Stimulated activated CD4-positive, alpha-beta T cell treated with anti-CD3 and anti-CD28 coated beads, Interleukin-4, amount 100 ng/mL, for 24 hours (primary cell): ENCODE data around the gene COMMD10.

Source experiments
- DNase-seq: peaks from one replicate; pipeline ENCODE4 v3.0.0-alpha.2; 2020

The COMMD10 gene

DNA sequence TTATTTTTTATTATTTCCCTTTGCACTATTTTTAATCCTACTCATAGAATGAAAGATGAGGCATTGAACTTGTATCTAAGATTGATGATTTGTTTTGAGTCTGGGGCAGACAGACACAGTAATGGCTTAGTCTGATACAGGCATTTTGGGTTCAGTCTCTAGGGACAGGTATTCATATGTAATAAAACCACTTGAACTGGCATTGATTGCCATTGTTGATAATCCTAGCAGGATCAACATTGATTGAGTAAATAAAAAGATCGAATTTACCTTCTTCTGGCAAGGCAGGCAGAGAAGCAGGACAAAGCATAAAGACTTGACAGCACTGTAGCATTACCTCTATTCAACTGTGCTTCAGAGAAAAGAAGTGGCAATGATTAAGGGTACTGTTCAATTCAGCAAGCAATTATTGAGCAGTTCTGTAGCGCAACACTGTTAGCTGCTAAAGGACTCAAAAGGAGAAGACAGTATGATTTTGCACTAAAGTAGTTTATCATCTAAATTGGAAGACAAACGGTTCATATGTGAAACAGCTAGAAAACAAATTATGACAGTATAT is 144.4 kb downstream of the COMMD10 start:
- DNase-seq = no peak

DNA sequence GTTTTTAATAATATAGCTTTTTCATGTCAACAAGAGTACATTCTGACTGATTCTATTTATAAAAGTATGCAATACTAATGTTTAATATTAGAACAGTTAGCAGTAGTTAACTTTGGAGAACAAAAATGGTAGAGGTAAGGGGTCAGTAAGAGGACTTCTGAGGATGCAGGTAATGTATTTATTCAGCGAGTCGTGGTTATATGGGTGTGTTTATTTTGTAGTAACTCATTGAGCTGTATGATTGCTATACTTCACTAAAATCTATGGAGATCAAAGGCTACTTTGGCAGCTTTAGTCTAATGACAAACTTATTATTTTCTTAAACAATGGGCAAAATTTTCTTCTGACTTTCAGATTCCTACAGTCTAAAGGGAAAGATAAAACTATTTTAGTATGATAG is 146.5 kb downstream of the COMMD10 start:
- DNase-seq = no peak

DNA sequence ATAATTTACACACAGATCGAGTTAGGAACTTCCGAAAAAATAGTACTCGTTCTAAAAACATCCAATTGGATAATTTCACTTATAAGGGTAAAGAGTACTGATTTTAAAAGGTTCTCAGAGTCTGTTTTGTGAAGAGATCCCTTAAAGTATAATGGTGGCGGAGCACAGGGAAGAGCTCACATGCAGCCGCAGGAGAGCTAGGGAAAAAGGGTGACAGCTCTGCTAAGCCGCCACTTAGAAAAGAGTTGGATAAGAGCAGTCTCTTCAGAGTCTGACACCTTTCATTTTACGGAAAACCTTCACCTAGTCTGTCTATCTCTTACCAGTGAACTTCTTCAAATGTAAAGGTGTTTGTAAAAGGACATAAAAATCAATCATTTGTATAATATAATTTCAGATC is 149.9 kb downstream of the COMMD10 start:
- DNase-seq = no peak

DNA sequence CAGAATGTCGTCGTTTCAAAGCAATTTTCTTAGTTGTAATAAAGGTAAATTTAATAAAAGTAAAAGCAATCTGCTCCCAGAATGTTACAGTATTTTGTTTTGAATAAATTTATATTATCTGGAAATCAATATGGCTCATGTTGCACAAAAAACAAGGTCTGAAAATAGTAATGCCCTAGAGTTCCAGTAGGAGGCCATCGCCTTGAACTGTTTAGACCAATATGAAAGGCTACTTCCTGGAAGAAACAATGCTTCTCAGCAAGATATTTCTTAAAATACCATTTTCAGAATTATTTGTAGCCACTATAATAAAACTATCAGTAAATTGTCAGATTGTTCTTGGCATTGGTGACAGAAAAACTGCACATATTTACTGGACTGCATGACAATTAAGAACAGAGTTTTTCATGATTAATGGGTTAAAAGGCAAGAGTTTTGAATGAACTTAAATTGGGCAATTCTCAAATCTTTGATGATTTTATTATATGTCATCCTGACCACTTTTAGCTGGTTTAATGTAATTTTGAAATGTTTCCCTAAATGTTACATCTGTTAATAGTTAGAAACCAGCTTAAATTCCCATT is 153.2 kb downstream of the COMMD10 start:
- DNase-seq = no peak

DNA sequence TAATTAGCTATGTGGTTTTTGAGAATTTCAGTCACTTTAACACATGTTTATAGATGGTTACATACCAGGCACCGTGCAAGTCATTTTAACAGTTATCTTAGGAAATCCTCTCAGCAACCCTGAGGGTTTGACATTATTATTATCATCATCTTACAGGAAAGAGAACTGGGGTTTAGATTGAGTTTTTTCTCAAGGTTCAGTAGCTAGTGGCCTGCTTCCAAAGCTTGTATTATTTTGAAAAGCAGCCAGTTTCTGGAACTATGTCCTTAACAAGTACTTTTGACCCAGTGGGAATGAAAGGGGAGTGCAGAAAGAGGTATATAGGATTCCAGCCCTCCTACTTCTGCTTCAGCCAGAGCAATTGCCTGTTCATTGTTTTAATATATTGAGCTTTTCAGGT is 157.5 kb downstream of the COMMD10 start:
- DNase-seq = no peak

DNA sequence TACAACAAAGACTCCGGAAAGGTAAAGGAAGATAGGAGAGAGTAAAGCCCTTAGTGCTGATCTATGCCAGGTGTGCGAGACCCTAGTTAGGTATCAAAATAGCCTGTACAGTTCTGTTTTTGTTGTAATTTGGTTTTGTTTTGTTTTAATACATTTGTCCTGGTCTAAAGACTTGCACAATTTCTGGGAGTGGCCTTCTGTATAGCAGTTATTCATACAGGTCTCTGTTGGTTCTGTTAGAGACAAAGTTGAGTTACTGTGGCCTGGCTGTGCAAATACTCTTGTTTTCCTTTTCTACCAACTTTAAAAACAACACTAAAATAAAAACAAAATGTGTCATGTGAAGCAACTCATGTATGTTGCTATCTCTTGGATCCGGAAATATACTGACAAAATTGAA is 163.6 kb downstream of the COMMD10 start:
- DNase-seq = no peak

DNA sequence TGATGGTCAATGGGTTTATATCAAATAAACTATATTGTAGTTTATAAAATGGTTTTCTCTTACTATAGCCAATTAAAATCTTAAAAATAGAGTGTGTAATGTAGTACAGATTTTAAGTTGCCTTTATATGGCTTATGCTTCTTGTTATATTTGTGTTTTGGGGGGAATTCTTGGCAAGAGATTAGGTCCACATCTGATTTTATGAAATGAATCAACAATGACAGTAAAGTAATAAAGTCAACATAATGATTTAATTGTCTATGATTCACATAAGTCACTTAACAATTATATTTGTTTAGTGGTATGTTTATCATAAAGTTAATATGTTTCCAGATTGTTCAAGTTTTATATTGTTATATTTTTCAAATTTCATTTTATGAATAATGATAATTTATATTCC is 164.8 kb downstream of the COMMD10 start:
- DNase-seq = no peak

DNA sequence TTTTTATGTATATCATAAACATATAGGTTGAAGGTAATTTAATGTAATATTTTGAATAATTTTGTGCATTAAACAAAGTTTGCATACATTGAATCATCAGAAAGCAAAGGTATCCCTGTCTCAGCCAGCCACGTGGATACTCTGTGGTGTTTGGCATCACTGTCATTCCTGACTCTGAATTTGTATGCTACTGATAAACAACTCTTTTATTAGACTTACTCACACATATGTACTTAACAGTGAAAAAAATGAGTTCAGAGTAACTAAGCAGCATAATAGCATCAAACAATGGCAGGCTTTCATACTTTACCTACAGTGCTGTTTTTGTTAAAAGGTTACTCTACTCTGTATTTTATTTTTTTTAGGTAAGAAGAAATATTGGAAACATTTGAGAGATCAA is 171.9 kb downstream of the COMMD10 start:
- no peak for DNase-seq

DNA sequence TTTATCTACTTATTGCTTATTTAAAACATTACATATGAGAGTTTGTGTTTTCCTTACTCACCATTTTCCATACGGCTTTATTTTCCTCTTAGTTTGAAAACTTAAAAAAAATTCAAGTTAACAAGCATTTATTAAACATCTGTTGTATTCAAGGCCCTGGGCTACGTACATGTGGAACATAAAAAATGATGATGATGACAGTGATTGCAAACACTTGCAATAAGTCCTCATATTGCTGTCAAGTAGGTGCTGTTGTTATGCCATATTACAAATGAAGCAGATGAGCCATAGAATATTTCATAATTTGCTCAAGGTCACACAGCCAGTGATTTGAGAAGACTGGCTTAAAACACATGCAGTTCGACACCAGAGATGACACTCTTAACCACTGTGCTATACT is 180.6 kb downstream of the COMMD10 start:
- no peak for DNase-seq

DNA sequence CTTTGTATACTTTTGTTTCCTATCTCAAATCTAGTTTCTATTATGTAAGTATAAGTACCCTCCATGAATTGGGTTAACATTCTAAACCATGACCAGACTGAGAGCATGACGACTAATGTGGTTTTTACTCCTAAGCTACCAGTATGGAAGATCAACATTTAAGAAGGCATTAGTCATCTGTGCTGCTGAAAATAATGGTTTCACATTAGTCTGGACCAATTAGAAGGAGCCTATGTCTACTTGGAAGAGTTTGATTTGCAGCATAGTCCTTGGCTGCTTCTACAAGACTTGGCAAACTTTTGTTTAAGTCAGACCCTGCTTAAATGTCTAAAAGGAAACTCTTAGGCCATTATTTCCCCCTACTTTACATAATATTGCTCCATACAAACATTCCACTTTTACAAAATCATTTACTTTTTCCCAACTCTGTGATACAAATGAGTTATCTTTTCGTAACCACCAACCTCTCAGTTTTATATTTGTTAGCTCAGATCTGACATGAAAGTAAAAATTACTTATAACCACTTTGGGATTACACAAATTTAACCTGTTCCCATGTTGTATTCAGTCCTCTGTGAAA is 186.7 kb downstream of the COMMD10 start:
- DNase-seq = no peak

DNA sequence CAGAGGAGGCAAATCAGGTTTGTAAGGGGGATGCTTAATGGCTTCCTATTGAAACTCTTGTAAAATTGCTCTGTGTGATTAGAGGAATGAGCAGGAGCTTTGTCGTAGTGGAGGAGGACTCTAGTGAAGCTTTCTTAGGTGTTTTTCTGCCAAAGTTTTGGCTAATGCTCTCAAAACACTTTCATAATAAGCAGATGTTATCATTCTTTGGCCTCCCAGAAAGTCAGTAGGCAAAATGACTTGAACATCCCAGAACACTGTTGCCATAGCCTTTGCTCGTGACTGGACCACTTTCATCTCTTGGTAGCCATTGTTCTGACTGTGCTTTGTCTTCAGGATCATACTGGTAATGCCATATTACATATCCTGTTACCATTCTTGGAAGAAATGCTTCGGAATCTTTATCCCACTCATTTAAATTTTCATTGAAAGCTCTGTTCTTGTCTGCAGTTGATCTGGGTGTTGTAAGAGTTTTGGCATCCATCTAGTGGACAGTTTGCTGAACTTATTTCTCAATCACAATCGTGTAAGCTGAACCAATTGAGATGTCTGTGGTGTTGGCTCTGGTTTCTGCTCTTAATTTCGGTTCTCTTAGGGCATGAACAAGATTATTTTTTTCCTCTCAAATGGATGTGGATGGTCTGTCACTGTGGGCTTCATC is 187.6 kb downstream of the COMMD10 start:
- no peak for DNase-seq

DNA sequence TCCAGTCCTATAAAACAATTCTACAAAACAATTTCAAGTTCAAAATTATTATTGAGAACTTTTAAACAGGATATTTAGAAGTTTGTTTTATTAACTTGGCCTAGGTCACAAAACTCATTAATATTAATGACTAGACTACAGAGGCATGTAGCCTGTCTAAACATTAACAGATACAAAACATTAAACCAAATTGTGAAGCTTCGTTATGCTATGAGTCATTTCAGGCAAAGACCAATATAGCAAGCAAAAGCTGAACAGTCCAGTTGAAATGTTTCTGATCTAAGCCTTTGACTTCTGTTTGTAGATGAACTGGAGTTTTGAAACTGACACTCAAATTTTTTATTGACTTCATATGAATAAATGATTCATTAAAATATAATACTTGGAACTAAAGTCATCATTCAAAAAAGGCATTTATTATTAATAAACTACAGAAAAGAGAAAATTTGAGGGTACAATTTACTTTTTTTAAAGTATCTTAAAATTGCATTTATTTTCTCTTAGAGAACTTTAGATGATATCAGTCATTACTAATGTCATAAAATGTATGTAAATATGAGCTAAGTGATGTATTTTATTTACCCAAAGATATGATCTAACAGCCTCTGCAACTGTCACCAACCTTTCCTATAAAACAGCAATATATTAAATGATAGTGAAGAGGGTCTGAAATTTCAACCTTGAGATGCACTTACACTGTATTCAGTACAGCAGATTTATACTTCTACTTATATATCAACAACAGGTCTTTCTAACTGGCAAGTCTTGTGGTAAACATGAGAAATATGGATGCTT is 188.8 kb downstream of the COMMD10 start:
- DNase-seq = no peak

DNA sequence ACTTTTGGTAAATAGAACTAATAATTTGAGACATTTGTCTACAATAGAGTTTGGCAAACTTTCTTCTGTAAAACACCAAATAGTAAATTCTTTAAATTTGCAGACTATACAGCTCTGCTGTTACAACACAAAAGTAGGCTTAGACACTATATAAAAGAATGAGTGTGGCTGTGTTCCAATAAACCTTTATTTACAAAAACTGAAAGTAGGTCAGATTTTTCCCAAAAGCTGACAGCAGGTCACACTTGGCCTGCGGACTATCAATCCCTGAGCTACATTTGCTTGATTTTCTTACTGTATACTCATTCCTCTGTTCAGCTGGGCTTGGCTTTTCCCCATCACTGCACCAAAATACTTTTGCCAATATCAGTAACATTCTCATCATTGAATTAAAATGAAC is 189.4 kb downstream of the COMMD10 start:
- DNase-seq = no peak

DNA sequence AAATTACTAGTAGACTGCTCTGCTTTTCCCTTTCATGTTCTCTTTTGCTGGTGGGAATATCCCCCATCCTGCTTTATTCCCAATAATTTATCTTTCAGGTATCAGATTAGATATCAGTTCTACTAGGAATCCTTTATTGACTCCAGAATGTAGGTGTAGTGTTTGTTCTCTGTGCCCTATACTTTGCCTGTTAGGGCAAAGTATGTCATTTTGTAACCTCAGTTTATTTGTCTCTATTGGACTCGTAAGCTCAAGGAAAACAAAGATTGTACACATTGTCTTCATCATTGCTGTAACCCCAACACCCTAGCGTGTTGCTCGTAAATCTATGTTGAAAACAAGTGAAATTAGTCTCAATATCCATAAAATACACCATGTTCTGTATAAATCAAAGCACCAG is 190.5 kb downstream of the COMMD10 start:
- DNase-seq = no peak

DNA sequence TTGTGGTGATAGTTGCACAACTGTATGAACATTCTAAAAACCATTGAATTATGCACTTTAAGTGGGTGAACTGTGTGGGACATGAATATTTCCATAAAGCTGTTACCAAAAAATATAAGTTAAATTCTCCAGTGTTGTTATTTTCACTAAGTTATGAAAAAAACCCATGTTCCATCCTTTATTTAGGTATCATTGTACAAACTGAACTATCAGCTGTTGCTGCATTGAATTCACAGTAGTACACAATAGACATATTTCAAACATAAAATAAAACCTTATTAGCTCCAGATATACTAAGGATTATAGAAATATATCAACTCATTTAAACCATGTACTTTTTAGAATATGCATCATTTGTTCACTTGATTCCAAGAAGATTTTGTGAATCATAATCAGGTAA is 192.1 kb downstream of the COMMD10 start:
- DNase-seq = no peak

DNA sequence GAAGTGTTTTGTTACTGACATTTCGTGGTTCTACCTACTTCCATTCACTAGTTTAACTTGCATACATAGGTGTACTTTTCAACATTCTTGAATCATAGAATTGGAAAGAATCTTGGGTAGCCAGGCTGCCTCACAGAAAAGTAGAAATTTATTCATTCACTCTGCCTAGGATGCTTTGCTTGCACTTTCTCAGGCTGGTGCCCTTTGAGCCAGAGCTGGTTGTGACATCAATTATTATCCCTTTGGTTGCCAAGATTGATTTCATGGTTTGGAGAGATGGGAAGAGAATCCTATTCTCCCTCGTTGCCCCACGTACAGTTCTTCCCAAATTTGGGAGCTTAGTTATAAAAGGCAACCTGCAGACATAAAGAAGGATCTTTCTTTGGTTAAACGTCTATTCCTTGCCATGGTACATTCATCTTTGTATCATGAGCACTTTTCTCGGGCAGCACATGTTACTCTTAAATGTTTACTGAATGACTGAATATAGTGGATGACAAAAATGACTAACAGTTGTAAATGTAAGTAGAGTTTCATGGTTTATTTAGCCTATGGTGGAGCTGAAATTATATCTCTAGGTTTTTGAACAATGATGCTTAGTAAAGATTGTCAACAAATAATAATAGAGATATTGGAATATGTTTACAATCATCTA is 195.5 kb downstream of the COMMD10 start:
- DNase-seq = no peak

DNA sequence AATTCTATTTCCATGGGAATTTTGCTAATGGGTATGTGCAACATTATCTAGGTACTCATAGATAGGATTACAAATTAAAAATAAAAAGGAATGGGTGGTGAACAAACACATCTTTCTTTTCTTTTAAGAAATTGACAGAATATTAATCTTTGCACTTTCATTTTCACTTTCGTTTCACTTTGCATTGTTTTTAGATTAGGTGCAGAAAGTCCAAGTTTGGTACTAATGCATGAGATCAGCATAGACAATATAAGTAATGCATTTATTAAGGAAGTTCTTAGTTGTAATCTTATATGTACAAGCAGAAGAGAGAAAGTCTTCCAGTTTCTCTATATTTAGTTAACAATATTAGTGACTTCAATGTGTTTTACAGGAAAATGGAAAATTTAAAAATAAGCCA is 196.5 kb downstream of the COMMD10 start:
- DNase-seq = no peak

DNA sequence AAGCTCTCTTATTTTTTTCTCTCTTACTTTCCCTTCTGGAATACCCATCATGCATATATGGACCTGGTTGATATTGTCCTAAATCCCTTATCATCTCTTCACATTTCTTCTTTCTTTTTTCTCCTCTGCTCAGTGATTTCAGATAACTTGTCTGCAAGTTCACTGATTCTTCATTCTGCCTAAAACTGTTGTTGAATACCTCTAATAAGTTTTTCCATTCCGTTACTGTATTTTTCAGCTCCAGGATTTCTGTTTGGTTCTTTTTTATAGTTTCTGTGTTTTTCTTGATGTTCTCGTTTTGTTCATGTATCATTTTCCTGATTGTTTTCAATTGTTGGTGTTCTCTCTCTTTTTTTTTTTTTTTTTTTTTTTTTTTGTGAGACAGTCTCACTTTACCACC is 203.7 kb downstream of the COMMD10 start:
- DNase-seq = no peak

DNA sequence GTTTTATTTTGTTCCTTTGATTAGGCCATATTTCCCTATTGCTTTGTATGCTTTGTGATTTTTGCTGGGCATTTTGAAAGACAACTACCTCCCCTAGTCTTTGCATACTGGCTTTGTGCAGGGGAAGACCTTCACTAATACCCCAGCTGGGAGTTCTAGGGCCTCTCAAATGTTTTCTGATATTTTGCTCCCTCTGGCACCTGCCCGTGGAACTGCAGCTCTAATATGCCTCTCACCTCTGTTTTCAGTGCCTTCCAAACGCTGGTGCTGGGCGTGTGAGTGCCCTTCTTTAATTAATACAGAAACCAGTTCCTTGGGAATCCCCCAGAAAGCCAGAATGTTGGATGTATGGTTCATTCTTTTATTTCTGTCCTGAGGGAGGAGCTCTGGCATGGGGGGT is 204.5 kb downstream of the COMMD10 start:
- no peak for DNase-seq

DNA sequence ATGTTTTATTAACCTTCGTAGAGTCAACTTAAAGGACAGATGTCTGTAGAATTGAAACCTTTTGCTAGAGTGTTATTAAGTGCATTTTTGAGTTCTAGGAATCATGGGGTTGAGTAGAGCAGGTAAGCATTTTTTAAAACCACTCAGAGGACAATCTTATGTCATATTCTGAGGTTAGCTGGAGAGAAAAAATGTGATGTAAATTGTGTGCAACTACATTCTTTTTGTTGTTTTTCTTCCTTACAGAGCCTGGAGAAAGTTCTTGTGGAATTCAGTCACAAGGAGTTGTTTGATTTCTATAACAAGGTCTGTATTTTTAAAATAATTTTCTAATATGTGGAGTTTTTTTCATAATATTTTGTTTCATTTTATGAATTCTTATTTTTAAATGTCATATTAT is 206.4 kb downstream of the COMMD10 start:
- no peak for DNase-seq

DNA sequence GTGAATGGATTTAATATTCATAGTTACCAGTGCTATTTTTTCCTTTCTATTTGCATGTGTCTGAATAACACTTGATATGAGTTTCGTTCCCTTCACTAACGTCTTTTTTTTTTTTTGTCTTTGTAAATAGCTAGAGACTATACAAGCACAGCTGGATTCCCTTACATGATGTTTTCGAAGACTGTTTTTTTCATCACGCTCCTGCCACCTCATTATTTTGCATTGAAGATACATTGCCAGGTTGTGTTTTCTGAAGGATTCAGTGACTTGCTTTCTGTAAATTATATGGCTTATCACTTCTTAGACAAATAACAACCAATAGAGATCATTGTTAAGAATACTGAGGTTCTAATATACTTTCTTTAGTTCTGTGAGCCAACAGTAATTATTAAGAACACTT is 207.5 kb downstream of the COMMD10 start:
- no peak for DNase-seq

DNA sequence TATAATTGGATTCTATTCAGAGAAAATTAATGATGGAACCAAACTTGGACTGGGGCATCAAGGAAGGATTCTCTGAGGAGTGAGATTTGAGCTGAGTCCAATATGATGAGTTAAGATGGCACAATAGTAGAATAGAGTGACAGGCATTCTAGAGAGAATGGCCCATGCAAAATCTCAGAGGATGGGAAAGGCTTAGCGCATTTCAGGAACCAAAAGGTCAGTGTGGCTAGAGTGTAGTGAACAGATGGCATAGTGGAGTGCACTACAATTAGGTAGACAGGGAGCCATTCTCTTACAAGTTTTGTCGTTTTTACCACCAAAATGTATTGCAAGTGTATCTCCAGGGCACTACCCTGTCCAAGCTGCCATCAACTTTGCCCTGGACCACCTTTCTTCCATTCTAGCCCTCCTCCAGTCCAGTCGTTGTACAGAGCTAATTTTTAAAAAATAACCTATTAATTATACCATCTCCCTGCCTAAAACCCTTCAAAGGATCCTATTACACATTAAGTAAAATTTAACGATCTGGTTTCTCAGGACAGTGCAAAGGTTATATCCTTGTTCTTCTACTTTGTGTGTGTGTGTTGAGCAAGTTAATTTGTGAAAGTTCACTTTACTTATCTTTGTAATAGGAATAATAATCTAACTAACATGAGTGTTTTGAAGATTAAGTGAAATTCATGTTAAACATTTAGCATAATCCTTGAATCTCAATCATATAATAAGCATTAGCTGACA is 211.7 kb downstream of the COMMD10 start:
- DNase-seq = no peak
